K562 (cell line): ENCODE data around the gene LTB4R2. TPM values are rescaled to one million over a fixed set of nuclear protein-coding genes. Genes with fewer than 3 reads are reported as not detected.

Experiments used
- ATAC-seq: fragments of 200-7000 bp; cut with Tn5 transposase; 3 replicates; pipeline ENCODE4 v1.9.1; 2020; ENCODE audit warnings: moderate library complexity
- BruUV-seq: library from RNA; stranded (reverse); fragments of 400-500 nt; replicated peaks from 2 replicates; lab custom pipeline; 2021; lab: Mats Ljungman, UMichigan
- CTCF ChIA-PET: fragments of 300-600 bp; formaldehyde crosslinking; extraction: SDS; loops from one replicate; lab custom pipeline; 2021; ENCODE audit warnings: low intra/inter-chr PET ratio; lab: Yijun Ruan, JAX
- POLR2A ChIA-PET: fragments of 300-600, 350-650 bp; sonication (Branson Sonifier 250); formaldehyde crosslinking; extraction: SDS; loops from one replicate; lab custom pipeline; 2021; ENCODE audit warnings: antibody characterized with exemption, inconsistent platforms; lab: Yijun Ruan, JAX
- DNase-seq, 4 experiments: peaks; one replicate each; pipeline versions ENCODE4 v3.0.0 to v3.0.0-alpha.2; 2011 to 2018; ENCODE audit warnings: low spot score in 3 of 4, mixed read lengths in 3 of 4; ENCODE audit errors: extremely low read depth in 1 of 4
- FAIRE-seq: peaks from 2 replicates; lab custom pipeline; 2011; peaks lifted over from hg19 to GRCh38; lab: Jason Lieb, UNC
- H2AFZ ChIP-seq: 2 replicates; pipeline ENCODE4 v1.6.0; 2011; ENCODE audit warnings: low read depth, low read length, control low read depth, inconsistent platforms
- H3K27ac ChIP-seq: fragments of 200-600 bp; 3 replicates; pipeline ENCODE4 v1.8.0; 2011; ENCODE audit warnings: low read depth, mild to moderate bottlenecking, control low read depth, inconsistent platforms, low read length, moderate library complexity, mixed read lengths; ENCODE audit errors: extremely low read depth
- H3K27me3 ChIP-seq, 2 experiments: fragments of 300-600 bp in 1 of 2; 2 replicates in 1 of 2; 3 replicates in 1 of 2; pipeline versions ENCODE4 v1.6.0 to v1.8.0; 2011; ENCODE audit warnings: inconsistent platforms in 2 of 2, low read length in 2 of 2, mild to moderate bottlenecking in 1 of 2, mixed read lengths in 1 of 2, moderate library complexity in 1 of 2; ENCODE audit not compliant: control insufficient read depth in 2 of 2, insufficient read depth in 2 of 2
- H3K36me3 ChIP-seq: fragments of 300-600 bp; 3 replicates; pipeline ENCODE4 v1.8.0; 2011; ENCODE audit warnings: mild to moderate bottlenecking, low read length, inconsistent platforms; ENCODE audit not compliant: control insufficient read depth, insufficient read depth
- H3K4me1 ChIP-seq, 2 experiments: fragments of 200-600 bp in 1 of 2; replicated peaks in 1 of 2; 2 replicates in 1 of 2; 3 replicates in 1 of 2; pipeline versions ENCODE4 v1.5.1 to v1.8.0; 2011; ENCODE audit warnings: inconsistent platforms in 2 of 2, low read length in 2 of 2, mild to moderate bottlenecking in 1 of 2, mixed read lengths in 1 of 2, moderate library complexity in 1 of 2; ENCODE audit not compliant: control insufficient read depth in 2 of 2, insufficient read depth in 2 of 2
- H3K4me2 ChIP-seq: 2 replicates; pipeline ENCODE4 v1.6.1; 2011; ENCODE audit warnings: low read length, control low read depth, inconsistent platforms, mixed read lengths; ENCODE audit not compliant: insufficient read depth
- H3K4me3 ChIP-seq: fragments of 200-600 bp; sonication (generic), shearing (Covaris generic); 2 replicates; pipeline ENCODE4 v1.5.1; 2016; ENCODE audit warnings: control low read depth, inconsistent platforms
- H3K79me2 ChIP-seq: fragments of 200-600 bp; 3 replicates; pipeline ENCODE4 v1.8.0; 2011; ENCODE audit warnings: low read length, inconsistent platforms; ENCODE audit not compliant: control insufficient read depth, insufficient read depth
- H3K9ac ChIP-seq, 2 experiments: 2 replicates each; pipeline versions ENCODE4 v1.6.0 to v1.6.1; 2011; ENCODE audit warnings: low read depth in 2 of 2, low read length in 2 of 2, control low read depth in 1 of 2, inconsistent platforms in 1 of 2, mild to moderate bottlenecking in 1 of 2, mixed read lengths in 1 of 2; ENCODE audit not compliant: insufficient read depth in 1 of 2
- H3K9me1 ChIP-seq: one replicate; pipeline ENCODE4 v1.6.0; 2011; ENCODE audit warnings: inconsistent platforms, mild to moderate bottlenecking, low read length, moderate library complexity; ENCODE audit not compliant: control insufficient read depth, insufficient read depth
- H3K9me3 ChIP-seq: replicated peaks from 2 replicates; pipeline ENCODE4 v1.5.1; 2011; ENCODE audit warnings: low read depth, low read length, inconsistent platforms; ENCODE audit not compliant: control insufficient read depth, insufficient read depth
- H4K20me1 ChIP-seq: replicated peaks from 2 replicates; pipeline ENCODE4 v1.6.1; 2011; ENCODE audit warnings: low read length, inconsistent platforms, mixed read lengths; ENCODE audit not compliant: control insufficient read depth, insufficient read depth
- CREB3 ChIP-seq: fragments of 450-650 bp; conservative IDR thresholded peaks from 2 replicates; pipeline ENCODE4 v1.6.1; 2016; ENCODE audit warnings: missing genetic modification characterization, low read depth, mild to moderate bottlenecking, missing compliant biosample characterization, moderate library complexity
- EZH2 ChIP-seq: IDR thresholded peaks from 2 replicates; pipeline ENCODE4 v1.6.1; 2012; ENCODE audit warnings: low read depth, mild to moderate bottlenecking, inconsistent platforms, low read length, borderline replicate concordance
- JUN ChIP-seq, 2 experiments: sonication (generic) in 1 of 2; formaldehyde crosslinking in 1 of 2; IDR thresholded peaks; 2 replicates each; pipeline versions ENCODE4 v1.6.1 to v1.8.0; 2012 to 2022; ENCODE audit warnings: borderline replicate concordance in 2 of 2, mild to moderate bottlenecking in 2 of 2, improper control_type of control experiment in 1 of 2, low read depth in 1 of 2, low read length in 1 of 2, missing genetic modification reagents in 1 of 2
- JUND ChIP-seq, 2 experiments: IDR thresholded peaks; 2 replicates in 1 of 2; 3 replicates in 1 of 2; pipeline ENCODE4 v1.6.1; 2011; ENCODE audit warnings: borderline replicate concordance in 2 of 2, low read depth in 2 of 2, low read length in 2 of 2, improper control_type of control experiment in 1 of 2, missing biosample characterization in 1 of 2, missing genetic modification characterization in 1 of 2, missing genetic modification reagents in 1 of 2
- MAFK ChIP-seq: IDR thresholded peaks from 2 replicates; pipeline ENCODE4 v1.6.1; 2011; ENCODE audit warnings: low read length, improper control_type of control experiment
- PCBP2 ChIP-seq: fragments of 200-400 bp; formaldehyde crosslinking; IDR thresholded peaks from 2 replicates; pipeline ENCODE4 v1.6.1; 2018; ENCODE audit warnings: low read length, low read depth, mild to moderate bottlenecking, moderate library complexity; ENCODE audit not compliant: poor library complexity, severe bottlenecking
- POLR2A ChIP-seq: fragments of 450-650 bp; conservative IDR thresholded peaks from 2 replicates; pipeline ENCODE4 v1.6.1; 2016
- POLR2AphosphoS2 ChIP-seq: IDR thresholded peaks from 2 replicates; pipeline ENCODE4 v1.6.1; 2012; ENCODE audit warnings: low read length, improper control_type of control experiment
- SMARCA4 ChIP-seq: fragments of 450-650 bp; IDR thresholded peaks from 2 replicates; pipeline ENCODE4 v1.6.1; 2016
- SNAPC5 ChIP-seq: fragments of 250-450 bp; sonication (Bioruptor Pico); IDR thresholded peaks from 2 replicates; pipeline ENCODE4 v1.8.0; 2021; ENCODE audit warnings: moderate library complexity, mild to moderate bottlenecking, inconsistent platforms
- SOX6 ChIP-seq: fragments of 450-650 bp; IDR thresholded peaks from 2 replicates; pipeline ENCODE4 v1.6.1; 2014; ENCODE audit warnings: mild to moderate bottlenecking
- TFAP4 ChIP-seq: sonication (generic); formaldehyde crosslinking; IDR thresholded peaks from 2 replicates; pipeline ENCODE4 v1.8.0; 2022; ENCODE audit warnings: missing genetic modification reagents, mild to moderate bottlenecking, moderate library complexity, borderline replicate concordance
- ZBTB2 ChIP-seq: fragments of 450-650 bp; IDR thresholded peaks from 2 replicates; pipeline ENCODE4 v1.6.1; 2016; ENCODE audit warnings: antibody characterized with exemption
- ZBTB33 ChIP-seq: sonication (generic); formaldehyde crosslinking; IDR thresholded peaks from 2 replicates; pipeline ENCODE4 v1.8.1; 2023; ENCODE audit warnings: mild to moderate bottlenecking, missing genetic modification reagents
- ZNF232 ChIP-seq: sonication (generic); formaldehyde crosslinking; IDR thresholded peaks from 2 replicates; pipeline ENCODE4 v1.8.0; 2022; ENCODE audit warnings: mild to moderate bottlenecking, missing genetic modification reagents
- ZSCAN32 ChIP-seq: fragments of 450-650 bp; formaldehyde crosslinking; IDR thresholded peaks from 2 replicates; pipeline ENCODE4 v1.4.0; 2020; ENCODE audit warnings: mild to moderate bottlenecking, moderate library complexity
- WGBS: fragments of 100-300 bp; shearing (Covaris generic); methylation state at CpG from one replicate; pipeline ENCODE4 v1.1.6; 2016; ENCODE audit warnings: low coverage, mixed read lengths; ENCODE audit not compliant: insufficient coverage; ENCODE audit errors: missing lambda C conversion rate; 5-methylcytosine and 5-hydroxymethylcytosine counted together
- in situ Hi-C: fragments of 300-500 bp; cut with MboI; formaldehyde crosslinking; loops from 4 replicates; pipeline ENCODE4 v1.15.0; 2018; ENCODE audit warnings: inconsistent platforms, mixed read lengths
- intact Hi-C: fragments of 100-400 bp; cut with micrococcal nuclease; formaldehyde crosslinking; loops from 2 replicates; pipeline ENCODE4 v1.14.2; 2022
- polyA plus RNA-seq, 8 experiments: library from polyadenylated mRNA; depleted of rRNA in 4 of 8; stranded (reverse) in 5 of 8; unstranded in 3 of 8; fragments of >200 nt; fragmentation: Nextera tagmentation in 2 of 8; fragmentation: Illumina TruSeq in 1 of 8; extraction: Ambion mirVana in 2 of 8; extraction: Trizol in 1 of 8; gene quantifications; 2 replicates each; pipeline versions ENCODE4 v1.2.1 to v1.2.3, GENCODE V29; 2011 to 2014; ENCODE audit warnings: inconsistent platforms in 1 of 8, missing spikeins in 1 of 8
- total RNA-seq, 7 experiments: library from RNA; depleted of rRNA in 6 of 7; stranded (reverse); fragments of >200 nt in 6 of 7; fragmentation: Illumina TruSeq in 2 of 7; extraction: Trizol in 2 of 7; gene quantifications; 2 replicates each; pipeline versions ENCODE4 v1.2.1 to v1.2.3, GENCODE V29; 2011 to 2021; ENCODE audit warnings: low replicate concordance in 1 of 7

LTB4R2 gene
- total and polyA plus RNA-seq, 9 of the 15 experiments (the other 6 are each of a cell fraction or from before 2014, with no cell fraction given) = 0.03 to 11.6 (median 2.8) TPM; not detected in 1

GRCh38 chr14:24313913-24314312 is 4.0 kb downstream of the LTB4R2 start:
- H2AFZ ChIP-seq = no peak overlapping the region
- no peaks in the 10 kb centered on the region for H4K20me1 ChIP-seq
- H3K9me1 ChIP-seq = no peaks in the 10 kb centered on the region
- no peaks in the 10 kb centered on the region for H3K79me2 ChIP-seq
- intact Hi-C loops = no loop called here
- H3K9ac ChIP-seq = no peak overlapping the region; a peak in 1 of 4 replicates
- H3K27ac ChIP-seq = no peak overlapping the region
- no peak overlapping the region for H3K4me3 ChIP-seq
- BruUV-seq = no TSS peak
- DNase-seq (no peak), ATAC-seq (no peak), FAIRE-seq (no peak)
- H3K4me1 ChIP-seq = peaks cover 20 to 30% of the 10 kb centered on the region in 2 experiments
- POLR2A ChIA-PET = interaction anchor here (0.7 kb wide), 1 partner anchor 11 kb away, joined by 5 read pairs; no protein-coding TSS in a partner anchor
- no peak for TF ChIP-seq ZBTB2
- no peak for TF ChIP-seq ZSCAN32 (CRISPR knock-in tag)
- no peak for TF ChIP-seq TFAP4 (CRISPR knock-in tag)
- TF ChIP-seq SNAPC5 (CRISPR knock-in tag) = no peak
- no peak for TF ChIP-seq POLR2AphosphoS2
- no peak for TF ChIP-seq ZNF232 (CRISPR knock-in tag)
- no peak for TF ChIP-seq CREB3 (tag)
- TF ChIP-seq ZBTB33 (CRISPR knock-in tag) = no peak
- TF ChIP-seq POLR2A = no peak
- no peak for TF ChIP-seq PCBP2
- no peak for TF ChIP-seq MAFK
- no peak for TF ChIP-seq EZH2
- no peak for TF ChIP-seq JUND (IDR thresholded peaks at IDR 0.05; ENCODE audit: borderline replicate concordance, low read depth, low read length)
- no peak for TF ChIP-seq JUND (tag; IDR thresholded peaks at IDR 0.05; ENCODE audit: borderline replicate concordance, low read depth, low read length)
- TF ChIP-seq JUN (IDR thresholded peaks at IDR 0.05; ENCODE audit: borderline replicate concordance, low read depth, low read length) = no peak
- no peak for TF ChIP-seq JUN (CRISPR knock-in tag; IDR thresholded peaks at IDR 0.05; ENCODE audit: borderline replicate concordance)
- TF ChIP-seq SMARCA4 = no peak
- TF ChIP-seq SOX6 = no peak
- in situ Hi-C loops = no loop called here
- H3K36me3 ChIP-seq = peaks cover 14% of the 10 kb centered on the region; the same call in 1 of the 3 replicates
- 72% methylated on average over 2 of the region's 2 CpGs for WGBS
- no peaks in the 10 kb centered on the region for H3K27me3 ChIP-seq
- CTCF ChIA-PET = no interaction called here
- no peaks in the 10 kb centered on the region for H3K9me3 ChIP-seq
- H3K4me2 ChIP-seq = no peak overlapping the region
